Panc1 (cell line): ENCODE measurements around the gene TRIM25. TPM values are rescaled to one million over a fixed set of nuclear protein-coding genes. Genes with fewer than 3 reads are reported as not detected.

ENCODE experiments used
- ATAC-seq: fragments of 200-7000 bp; cut with Tn5 transposase; 2 replicates; pipeline ENCODE4 v1.9.1; 2020; ENCODE audit warnings: mild to moderate bottlenecking, moderate library complexity
- BruUV-seq: library from RNA; stranded (reverse); fragments of 400-500 nt; replicated peaks from 2 replicates; lab custom pipeline; 2021; lab: Mats Ljungman, UMichigan
- CTCF ChIA-PET: fragments of 300-600 bp; sonication (Branson Sonifier 250); formaldehyde crosslinking; loops from one replicate; lab custom pipeline; 2022; ENCODE audit warnings: antibody characterized with exemption; lab: Charles Lee
- POLR2A ChIA-PET: fragments of 300-600 bp; sonication (Branson Sonifier 250); formaldehyde crosslinking; loops from one replicate; lab custom pipeline; 2022; ENCODE audit warnings: antibody characterized with exemption; lab: Charles Lee
- DNase-seq: peaks from one replicate; pipeline ENCODE4 v3.0.0-alpha.2; 2010; ENCODE audit warnings: low read depth, low spot score
- H3K27ac ChIP-seq: 2 replicates; pipeline ENCODE4 v1.5.1; 2011; ENCODE audit warnings: mild to moderate bottlenecking, low read length, inconsistent platforms
- H3K27me3 ChIP-seq: fragments of 200-500 bp; sonication (Bioruptor generic); 2 replicates; pipeline ENCODE4 v1.6.0; 2014; ENCODE audit warnings: low read length, inconsistent platforms; ENCODE audit not compliant: control insufficient read depth, insufficient read depth
- H3K36me3 ChIP-seq: fragments of 200-500 bp; sonication (Bioruptor generic); 2 replicates; pipeline ENCODE4 v1.5.1; 2014; ENCODE audit warnings: inconsistent platforms, mild to moderate bottlenecking, low read length, moderate library complexity; ENCODE audit not compliant: control insufficient read depth, insufficient read depth
- H3K4me1 ChIP-seq: 2 replicates; pipeline ENCODE4 v1.5.1; 2011; ENCODE audit warnings: inconsistent platforms, mild to moderate bottlenecking, low read length, moderate library complexity; ENCODE audit not compliant: control insufficient read depth, insufficient read depth
- H3K4me3 ChIP-seq, 2 experiments: 2 replicates each; pipeline ENCODE4 v1.5.1; 2011 to 2012; ENCODE audit warnings: low read depth in 2 of 2, low read length in 2 of 2, mild to moderate bottlenecking in 2 of 2, inconsistent platforms in 1 of 2, moderate library complexity in 1 of 2
- H3K9me3 ChIP-seq: fragments of 200-500 bp; sonication (Bioruptor generic); 2 replicates; pipeline ENCODE4 v1.5.1; 2014; ENCODE audit warnings: low read depth, mild to moderate bottlenecking, inconsistent platforms, low read length, moderate library complexity; ENCODE audit not compliant: control insufficient read depth, insufficient read depth
- CTCF ChIP-seq: fragments of 450-650 bp; IDR thresholded peaks from 2 replicates; pipeline ENCODE4 v1.5.1; 2017; ENCODE audit warnings: mild to moderate bottlenecking
- POLR2AphosphoS5 ChIP-seq: IDR thresholded peaks from 2 replicates; pipeline ENCODE4 v1.6.1; 2012; ENCODE audit warnings: mild to moderate bottlenecking, low read depth, low read length, moderate library complexity
- REST ChIP-seq, 2 experiments: IDR thresholded peaks; 2 replicates each; pipeline ENCODE4 v1.6.1; 2011 to 2012; ENCODE audit warnings: low read depth in 2 of 2, control low read depth in 1 of 2, low read length in 1 of 2, mild to moderate bottlenecking in 1 of 2, moderate library complexity in 1 of 2; ENCODE audit not compliant: insufficient read depth in 1 of 2
- SIN3A ChIP-seq: IDR thresholded peaks from 2 replicates; pipeline ENCODE4 v1.6.1; 2012; ENCODE audit warnings: low read depth, mild to moderate bottlenecking, low read length, moderate library complexity, borderline replicate concordance; ENCODE audit not compliant: insufficient read depth
- TCF7L2 ChIP-seq: IDR thresholded peaks from 2 replicates; pipeline ENCODE4 v1.6.1; 2011; ENCODE audit warnings: mild to moderate bottlenecking, low read depth, low read length, inconsistent platforms
- in situ Hi-C: cut with HindIII; loops from 2 replicates; pipeline ENCODE4 v1.10.0; 2016; ENCODE audit warnings: low sequenced_read_pairs, low pct_unique_long_range_greater_than_20kb
- intact Hi-C: fragments of 100-400 bp; cut with micrococcal nuclease; formaldehyde crosslinking; loops from one replicate; pipeline ENCODE4 v1.10.0; 2022; ENCODE audit not compliant: unreplicated experiment
- total RNA-seq: library from RNA; stranded (reverse); gene quantifications from one replicate; pipeline ENCODE4 v1.2.1, GENCODE V29; 2021; ENCODE audit not compliant: unreplicated experiment

TRIM25 gene
- total RNA-seq, 1 experiment from 2014 or later = 73.2 TPM

- intact Hi-C loops = no loop called here
Observed at GRCh38 chr17:56910509-56911235, 3.2 kb downstream of the TRIM25 start.

More at GRCh38 chr17:56910509-56911235, 3.2 kb downstream of the TRIM25 start:
- Histone ChIP-seq H3K4me1 (peaks cover 17% of the 10 kb centered on the region), H3K4me3 (peak overlapping the region; percentile 8 to 34; a peak in 3 of 4 replicates), H3K36me3 (peaks cover 18% of the 10 kb centered on the region), H3K27me3 (no peaks in the 10 kb centered on the region), H3K27ac (peak overlapping the region; percentile 55), H3K9me3 (no peaks in the 10 kb centered on the region)
- BruUV-seq = no TSS peak
- ChIA-PET POLR2A (interaction anchor here (0.5 kb wide), 1 partner anchor 53 kb away, joined by 11 read pairs; no protein-coding TSS in a partner anchor), CTCF (interaction anchor here (0.6 kb wide), 1 partner anchor 32 kb away, joined by 3 read pairs; no protein-coding TSS in a partner anchor)
- ATAC-seq = no peak
- in situ Hi-C loops = no loop called here
- TF ChIP-seq POLR2AphosphoS5 = no peak
- TF ChIP-seq SIN3A = no peak
- no peak for TF ChIP-seq CTCF
- TF ChIP-seq TCF7L2 = no peak
- TF ChIP-seq REST (IDR thresholded peaks at IDR 0.05; ENCODE audit: insufficient read depth in 1 of 2, low read depth in 2 of 2, low read length in 1 of 2) = no peak
- DNase-seq = no peak
